ENCODE measurements around the gene NEDD4L. TPM values are rescaled to one million over a fixed set of nuclear protein-coding genes. Genes with fewer than 3 reads are reported as not detected.

Gene NEDD4L
- total and polyA plus RNA-seq, 12 donors, result 17.8 to 110 (median 37.6) TPM

GRCh38 chr18:58413667-58414628, 369.9 kb downstream of the NEDD4L start:
- TF ChIP-seq POLR2A (IDR thresholded peaks at IDR 0.05) (no peak), CTCF (IDR thresholded peaks at IDR 0.05) (no peak)
- H3K27me3 ChIP-seq, result no peaks in the 10 kb centered on the region
- no peaks in the 10 kb centered on the region for H3K36me3 ChIP-seq (replicated peaks in 1 of 2)
- H3K9me3 ChIP-seq (replicated peaks in 1 of 3), result no peaks in the 10 kb centered on the region
- 91 to 93% (median 93%) methylated on average over 9 to 12 of the region's 12 CpGs for WGBS, 4 donors
- no peak for DNase-seq
- H3K27ac ChIP-seq, result no peak overlapping the region
- no peaks in the 10 kb centered on the region for H3K4me1 ChIP-seq (replicated peaks in 1 of 2)
- H3K4me3 ChIP-seq, result no peak overlapping the region
- intact Hi-C loops (cut with DNase I), result no loop called here

GRCh38 chr18:58416014-58416703, 372.1 kb downstream of the NEDD4L start:
- H3K36me3 ChIP-seq (replicated peaks in 1 of 2), result no peaks in the 10 kb centered on the region
- no peaks in the 10 kb centered on the region for H3K9me3 ChIP-seq (replicated peaks in 1 of 3)
- no peak for DNase-seq
- intact Hi-C loops (cut with DNase I), result no loop called here
- no peak for TF ChIP-seq CTCF (IDR thresholded peaks at IDR 0.05)
- no peak overlapping the region for H3K4me3 ChIP-seq
- H3K4me1 ChIP-seq (replicated peaks in 1 of 2), result no peaks in the 10 kb centered on the region
- 78 to 88% (median 83%) methylated on average over 7 of the region's 7 CpGs for WGBS, 4 donors
- no peak overlapping the region for H3K27ac ChIP-seq
- H3K27me3 ChIP-seq, result no peaks in the 10 kb centered on the region

DNA sequence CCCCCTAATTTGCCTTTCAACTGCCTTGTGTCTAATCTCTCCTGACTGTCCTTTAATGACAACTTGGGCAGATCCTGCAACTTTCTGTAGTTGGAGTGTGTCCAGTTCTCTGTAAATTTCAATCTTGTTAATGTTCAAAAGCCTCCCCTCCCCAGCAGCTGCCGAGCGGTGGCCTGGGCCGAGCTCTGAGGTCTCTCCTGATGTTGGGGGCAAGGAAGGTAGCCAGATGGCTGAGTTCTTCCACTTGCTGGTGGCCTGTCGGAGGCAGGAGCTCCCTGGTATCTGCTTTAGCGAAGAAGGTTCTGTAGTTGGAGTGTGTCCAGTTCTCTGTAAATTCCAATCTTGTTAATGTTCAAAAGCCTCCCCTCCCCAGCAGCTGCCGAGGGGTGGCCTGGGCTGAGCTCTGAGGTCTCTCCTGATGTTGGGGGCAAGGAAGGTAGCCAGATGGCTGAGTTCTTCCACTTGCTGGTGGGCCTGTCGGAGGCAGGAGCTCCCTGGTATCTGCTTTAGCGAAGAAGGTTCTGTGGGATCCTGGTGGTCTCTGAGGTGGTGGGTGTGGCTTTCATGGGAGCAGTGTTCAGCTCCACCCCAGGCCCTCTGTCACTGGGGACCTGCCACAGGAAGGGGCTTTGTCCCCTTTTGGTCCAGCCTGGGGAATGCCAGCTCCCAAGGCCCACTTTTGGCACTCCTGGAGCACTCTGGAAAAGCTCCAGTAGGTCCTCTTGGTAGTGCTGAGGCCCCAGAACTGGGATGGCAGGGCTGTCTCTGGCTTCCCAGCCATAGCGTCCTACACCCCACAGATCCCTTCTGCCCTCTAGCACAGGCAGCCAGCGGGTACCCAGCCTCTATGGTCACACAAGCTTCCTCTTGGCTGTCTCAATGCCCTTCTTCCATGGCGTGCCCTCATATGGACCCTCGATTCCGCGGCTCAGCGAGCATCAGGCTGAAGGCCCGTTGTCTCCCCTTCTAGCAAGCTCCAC, 373.0 kb downstream of the NEDD4L start:
- no peak overlapping the region for H3K27ac ChIP-seq
- no peaks in the 10 kb centered on the region for H3K36me3 ChIP-seq (replicated peaks in 1 of 2)
- TF ChIP-seq CTCF (IDR thresholded peaks at IDR 0.05) (no peak), POLR2A (IDR thresholded peaks at IDR 0.05) (no peak)
- DNase-seq, result no peak
- no peaks in the 10 kb centered on the region for H3K9me3 ChIP-seq (replicated peaks in 1 of 3)
- 77 to 83% (median 78%) methylated on average over 15 to 16 of the region's 16 CpGs for WGBS, 4 donors
- H3K4me1 ChIP-seq (replicated peaks in 1 of 2), result no peaks in the 10 kb centered on the region
- no peak overlapping the region for H3K4me3 ChIP-seq
- H3K27me3 ChIP-seq, result no peaks in the 10 kb centered on the region
- intact Hi-C loops (cut with DNase I), result no loop called here

Measured in adrenal gland (tissue), 12 donors.